Pancreas (tissue), 10 donors: ENCODE measurements around the gene CHMP6. TPM values are rescaled to one million over a fixed set of nuclear protein-coding genes. Genes with fewer than 3 reads are reported as not detected.

Source experiments
- ATAC-seq, 4 donors: fragments of 200-7000 bp; cut with Tn5 transposase; one replicate each; pipeline versions ENCODE4 v1.8.0 to v1.9.1; 2020; ENCODE audit warnings: mild to moderate bottlenecking in 4 of 4, moderate library complexity in 4 of 4
- DNase-seq, 6 donors: peaks; one replicate each; pipeline ENCODE4 v3.0.0-alpha.2; 2020
- FAIRE-seq: peaks from 2 replicates; lab custom pipeline; 2012; peaks lifted over from hg19 to GRCh38; lab: Jason Lieb, UNC
- H3K27ac ChIP-seq, 4 donors: fragments of 200-600 bp; sonication (generic); 1 replicate in 3 of 4; 2 replicates in 1 of 4; pipeline versions ENCODE4 v1.5.0 to v1.8.0; 2020
- H3K27me3 ChIP-seq, 4 donors: fragments of 200-600 bp; one replicate each; pipeline ENCODE4 v1.8.0; 2021
- H3K36me3 ChIP-seq, 3 donors: fragments of 200-600 bp; sonication (generic) in 1 of 3; one replicate each; pipeline versions ENCODE4 v1.5.0 to v1.8.0; 2020 to 2021
- H3K4me1 ChIP-seq, 3 donors: fragments of 200-600 bp; one replicate each; pipeline ENCODE4 v1.8.0; 2021
- H3K4me3 ChIP-seq, 4 donors: fragments of 200-600 bp; sonication (generic) in 2 of 4; one replicate each; pipeline versions ENCODE4 v1.5.0 to v1.8.0; 2020 to 2021
- H3K9me3 ChIP-seq, 4 donors: fragments of 200-600 bp; one replicate each; pipeline ENCODE4 v1.8.0; 2021
- CTCF ChIP-seq, 4 donors: fragments of 200-600 bp; sonication (generic) in 3 of 4; IDR thresholded peaks; one replicate each; pipeline versions ENCODE4 v1.5.0 to v1.8.0; 2021; ENCODE audit warnings: antibody characterized with exemption in 4 of 4
- WGBS, 2 donors: extraction: QIAGEN DNeasy Blood & Tissue Kit; methylation state at CpG; one replicate each; pipeline ENCODE4 v1.1.7; 2013; 5-methylcytosine and 5-hydroxymethylcytosine counted together
- intact Hi-C, 3 donors: fragments of 100-400 bp; cut with DNase I; formaldehyde crosslinking; loops; one replicate each; pipeline versions ENCODE4 v1.11.1 to v1.14.2; 2022
- polyA plus RNA-seq, 2 donors: library from polyadenylated mRNA; stranded (reverse); fragments of 200-250 nt; gene quantifications; one replicate each; pipeline ENCODE4 v1.2.3, GENCODE V29; 2013
- total RNA-seq, 6 donors: library from RNA; stranded (reverse); fragmentation: NEBNext Ultra II Directional in 4 of 6; extraction: Animal tissue kit (Norgen Biotek cat#: 25700) in 4 of 6; gene quantifications; one replicate each; pipeline versions ENCODE4 v1.2.1 to v1.2.4, GENCODE V29; 2021 to 2023
- donor health status: healthy with polysubstance abuse.
- donor health status: DM: no; HTN: no; CAD: no; lungs with moderate emphysema.
- donor health status: DM: no; HTN: no; CAD: no.
- donor health status: control.
- donor health status: control.
- donor health status: Bipolar disorder and iron deficiency.
- donor health status: DM: yes; HTN: yes; CAD: no.
- donor health status: DM: no; HTN: no; CAD: no.
- donor health status: DM: no; HTN: no; CAD: no.
- donor health status: DM: yes; HTN: yes; CAD: no.

Gene CHMP6
- total and polyA plus RNA-seq, 8 donors: 9.5 to 30.8 (median 13.8) TPM

- no peak for FAIRE-seq
- no peaks in the 10 kb centered on the region for H3K36me3 ChIP-seq
- peaks cover 0 to 5% (median 0%) of the 10 kb centered on the region in 3 donors for H3K4me1 ChIP-seq
- no peak for ATAC-seq
- H3K27me3 ChIP-seq: no peaks in the 10 kb centered on the region
- no peaks in the 10 kb centered on the region for H3K9me3 ChIP-seq
- no peak for DNase-seq
- whole genome bisulfite sequencing, 2 donors: 75% methylated on average over 17 of the region's 17 CpGs
- no peak overlapping the region for H3K4me3 ChIP-seq
- peak overlapping the region; percentile 31 to 65 (median 56) for H3K27ac ChIP-seq
- intact Hi-C loops: no loop called here
- TF ChIP-seq CTCF (IDR thresholded peaks at IDR 0.05): no peak
These were observed 57.8 kb downstream of the CHMP6 start for GRCh38 chr17:81049372-81049911.

Other genes starting within 250 kb of the CHMP6 start
- 10 to 100 TPM in 3 of 6 donors, 1 to 10 TPM in 3; 4.7 to 13.2 (median 8.6) TPM for gene BAIAP2, start 43.3 kb downstream of the CHMP6 start, total RNA-seq
- 10 to 100 TPM; 11.6 to 16.4 TPM for gene BAIAP2, start 43.3 kb downstream of the CHMP6 start, polyA plus RNA-seq
- under 1 TPM in 4 of 6 donors, not detected in 2; 0.12 to 0.51 (median 0.27) TPM for gene PVALEF, start 173.7 kb downstream of the CHMP6 start, total RNA-seq
- under 1 TPM; 0.11 to 0.12 TPM for gene PVALEF, start 173.7 kb downstream of the CHMP6 start, polyA plus RNA-seq
- 10 to 100 TPM; 24.9 to 49.6 (median 30.1) TPM for gene AATK, start 174.4 kb downstream of the CHMP6 start, total RNA-seq
- gene AATK, start 174.4 kb downstream of the CHMP6 start, polyA plus RNA-seq: 10 to 100 TPM; 24.3 to 40.1 TPM
- gene CEP131, start 231.1 kb downstream of the CHMP6 start, total RNA-seq: 1 to 10 TPM; 3.4 to 6.9 (median 4.1) TPM
- gene CEP131, start 231.1 kb downstream of the CHMP6 start, polyA plus RNA-seq: 10 to 100 TPM; 22.5 to 22.8 TPM
- gene TEPSIN, start 247.2 kb downstream of the CHMP6 start, total RNA-seq: 10 to 100 TPM; 13.8 to 30.7 (median 16.1) TPM
- gene TEPSIN, start 247.2 kb downstream of the CHMP6 start, polyA plus RNA-seq: 10 to 100 TPM; 54.4 to 98.5 TPM
- 10 to 100 TPM; 17.5 to 26.3 (median 20.0) TPM for gene NDUFAF8, start 247.5 kb downstream of the CHMP6 start, total RNA-seq
- 10 to 100 TPM; 29.2 to 34.1 TPM for gene NDUFAF8, start 247.5 kb downstream of the CHMP6 start, polyA plus RNA-seq